Uterus (tissue), 4 donors: ENCODE results near the gene NAT8. TPM values are rescaled to one million over a fixed set of nuclear protein-coding genes. Genes with fewer than 3 reads are reported as not detected.
"Not testable (repeated sequence)": the region's sequence is repeated elsewhere in the genome, so short reads cannot be mapped to it uniquely, and the experiment has no call there.

ENCODE experiments used
- DNase-seq, 2 donors: peaks; one replicate each; pipeline ENCODE4 v3.0.0-alpha.2; 2019 to 2020
- H3K27ac ChIP-seq, 2 donors: fragments of 200-600 bp; sonication (generic); 1 replicate in 1 of 2; 2 replicates in 1 of 2; pipeline ENCODE4 v1.5.1; 2016 to 2018
- H3K27me3 ChIP-seq, 2 donors: fragments of 200-600 bp; sonication (generic); one replicate each; pipeline ENCODE4 v1.5.1; 2018 to 2019; ENCODE audit warnings: control low read depth in 1 of 2
- H3K36me3 ChIP-seq, 2 donors: fragments of 200-600 bp; sonication (generic); one replicate each; pipeline ENCODE4 v1.5.1; 2019; ENCODE audit warnings: control low read depth in 1 of 2
- H3K4me1 ChIP-seq, 2 donors: fragments of 200-600 bp; sonication (generic); one replicate each; pipeline ENCODE4 v1.5.1; 2018 to 2019; ENCODE audit warnings: control low read depth in 1 of 2
- H3K4me3 ChIP-seq, 2 donors: fragments of 200-600 bp; sonication (generic); 1 replicate in 1 of 2; 2 replicates in 1 of 2; pipeline ENCODE4 v1.5.1; 2018 to 2019; ENCODE audit warnings: mild to moderate bottlenecking in 1 of 2
- H3K9me3 ChIP-seq, 2 donors: fragments of 200-600 bp; sonication (generic); one replicate each; pipeline ENCODE4 v1.5.1; 2019; ENCODE audit warnings: control low read depth in 1 of 2
- POLR2A ChIP-seq, 2 donors: fragments of 450-650 bp; IDR thresholded peaks; one replicate each; pipeline ENCODE4 v1.6.1; 2016; ENCODE audit warnings: antibody characterized with exemption in 2 of 2, mild to moderate bottlenecking in 1 of 2, moderate library complexity in 1 of 2
- intact Hi-C: fragments of 100-400 bp; cut with DNase I; formaldehyde crosslinking; loops from one replicate; pipeline ENCODE4 v1.15.1; 2023; ENCODE audit warnings: low total_unique reads
- total RNA-seq, 4 donors: library from RNA; depleted of rRNA in 3 of 4; stranded (reverse); fragments of >200 nt in 3 of 4; gene quantifications; one replicate each; pipeline versions ENCODE4 v1.1.0 to v1.2.4, GENCODE V29; 2014 to 2023
- TF ChIP-seq, protein P1 (sequence below), 4 experiments: fragments of 200-600 bp in 2 of 4; fragments of 450-650 bp in 2 of 4; sonication (generic) in 2 of 4; IDR thresholded peaks; one replicate each; pipeline ENCODE4 v1.5.1; 2016 to 2019; ENCODE audit warnings: antibody characterized with exemption in 4 of 4, mild to moderate bottlenecking in 2 of 4, moderate library complexity in 1 of 4
- donor health status: DM: yes; HTN: yes; CAD: no.

The NAT8 gene
- total RNA-seq, 4 donors from 2014 or later = 0.62 TPM; not detected in 3

DNA sequence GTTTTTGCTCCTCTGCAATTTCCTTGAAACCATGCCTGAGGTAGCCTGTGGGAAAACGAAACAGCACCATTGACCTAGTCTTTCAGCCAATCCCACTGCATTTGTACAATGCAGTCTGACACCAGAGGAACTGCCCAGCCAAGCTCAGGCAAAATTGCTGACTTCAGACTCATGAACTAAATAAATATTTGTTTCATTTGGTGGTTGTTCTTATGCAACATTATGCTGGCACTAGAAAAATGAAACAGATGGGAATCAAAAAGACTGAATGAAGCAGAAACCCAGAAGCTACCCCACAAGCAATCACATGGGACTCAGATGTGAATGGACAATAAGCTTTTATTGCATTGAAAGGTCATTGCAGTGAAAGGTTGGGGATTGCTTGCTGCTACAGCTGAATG is 1.7 kb downstream of the NAT8 start:
- Histone ChIP-seq H3K9me3 (no peaks in the 10 kb centered on the region), H3K27me3 (no peaks in the 10 kb centered on the region), H3K4me1 (no peaks in the 10 kb centered on the region), H3K36me3 (no peaks in the 10 kb centered on the region), H3K4me3 (no peak overlapping the region), H3K27ac (no peak overlapping the region)
- TF ChIP-seq POLR2A (IDR thresholded peaks at IDR 0.05) = no peak
- TF ChIP-seq, protein P1, sequence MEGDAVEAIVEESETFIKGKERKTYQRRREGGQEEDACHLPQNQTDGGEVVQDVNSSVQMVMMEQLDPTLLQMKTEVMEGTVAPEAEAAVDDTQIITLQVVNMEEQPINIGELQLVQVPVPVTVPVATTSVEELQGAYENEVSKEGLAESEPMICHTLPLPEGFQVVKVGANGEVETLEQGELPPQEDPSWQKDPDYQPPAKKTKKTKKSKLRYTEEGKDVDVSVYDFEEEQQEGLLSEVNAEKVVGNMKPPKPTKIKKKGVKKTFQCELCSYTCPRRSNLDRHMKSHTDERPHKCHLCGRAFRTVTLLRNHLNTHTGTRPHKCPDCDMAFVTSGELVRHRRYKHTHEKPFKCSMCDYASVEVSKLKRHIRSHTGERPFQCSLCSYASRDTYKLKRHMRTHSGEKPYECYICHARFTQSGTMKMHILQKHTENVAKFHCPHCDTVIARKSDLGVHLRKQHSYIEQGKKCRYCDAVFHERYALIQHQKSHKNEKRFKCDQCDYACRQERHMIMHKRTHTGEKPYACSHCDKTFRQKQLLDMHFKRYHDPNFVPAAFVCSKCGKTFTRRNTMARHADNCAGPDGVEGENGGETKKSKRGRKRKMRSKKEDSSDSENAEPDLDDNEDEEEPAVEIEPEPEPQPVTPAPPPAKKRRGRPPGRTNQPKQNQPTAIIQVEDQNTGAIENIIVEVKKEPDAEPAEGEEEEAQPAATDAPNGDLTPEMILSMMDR (IDR thresholded peaks at IDR 0.05) = no peak
- intact Hi-C loops = no loop called here
- no peak for DNase-seq

DNA sequence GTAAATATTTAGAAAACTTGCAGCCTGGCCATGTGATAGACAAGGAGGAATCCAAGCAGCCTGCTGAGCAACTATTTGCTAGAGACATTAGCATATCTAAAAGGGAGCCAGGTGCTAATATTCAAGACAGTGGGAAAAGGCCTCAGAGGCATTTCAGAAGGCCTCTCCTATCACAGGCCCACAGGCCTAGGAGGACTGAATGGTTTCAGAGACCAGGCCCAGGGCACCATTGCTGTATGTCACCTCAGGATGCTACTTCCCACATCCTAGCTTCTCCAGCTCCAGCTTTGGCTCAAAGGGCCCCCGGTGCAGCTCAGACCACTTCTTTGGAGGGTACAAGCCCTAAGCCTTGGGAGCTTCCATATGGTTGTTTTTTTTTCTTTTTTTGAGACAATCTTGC is 3.8 kb downstream of the NAT8 start:
- H3K9me3 ChIP-seq = no peaks in the 10 kb centered on the region
- TF ChIP-seq POLR2A (IDR thresholded peaks at IDR 0.05) = no peak
- TF ChIP-seq, protein P1 (IDR thresholded peaks at IDR 0.05) = no peak
- no peak for DNase-seq
- H3K27me3 ChIP-seq = no peaks in the 10 kb centered on the region
- no peaks in the 10 kb centered on the region for H3K36me3 ChIP-seq
- no peak overlapping the region for H3K4me3 ChIP-seq
- intact Hi-C loops = no loop called here
- H3K4me1 ChIP-seq = no peaks in the 10 kb centered on the region
- H3K27ac ChIP-seq = no peak overlapping the region

DNA sequence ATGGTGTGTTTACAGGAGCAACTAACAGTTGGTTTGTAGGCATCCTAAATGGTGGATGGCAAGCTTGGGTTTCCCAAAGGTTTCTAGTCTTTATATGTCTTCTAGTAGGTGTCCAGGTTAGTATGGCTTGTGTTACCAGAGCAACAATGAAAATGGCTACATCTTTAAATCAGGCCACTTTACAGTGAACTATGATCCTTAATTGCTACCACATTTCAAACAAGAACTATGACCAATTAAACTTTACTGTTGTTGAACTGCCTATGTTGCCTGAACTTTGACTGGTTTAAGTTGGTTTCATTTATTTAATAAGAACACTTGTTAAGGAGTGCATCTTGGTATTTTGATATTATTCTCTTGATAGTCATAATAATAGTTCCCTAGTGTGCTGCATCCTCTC is 5.2 kb downstream of the NAT8 start:
- H3K27me3 ChIP-seq, H3K4me3 ChIP-seq, DNase-seq, H3K4me1 ChIP-seq, H3K9me3 ChIP-seq, intact Hi-C loops, H3K27ac ChIP-seq, H3K36me3 ChIP-seq: not testable (repeated sequence)

DNA sequence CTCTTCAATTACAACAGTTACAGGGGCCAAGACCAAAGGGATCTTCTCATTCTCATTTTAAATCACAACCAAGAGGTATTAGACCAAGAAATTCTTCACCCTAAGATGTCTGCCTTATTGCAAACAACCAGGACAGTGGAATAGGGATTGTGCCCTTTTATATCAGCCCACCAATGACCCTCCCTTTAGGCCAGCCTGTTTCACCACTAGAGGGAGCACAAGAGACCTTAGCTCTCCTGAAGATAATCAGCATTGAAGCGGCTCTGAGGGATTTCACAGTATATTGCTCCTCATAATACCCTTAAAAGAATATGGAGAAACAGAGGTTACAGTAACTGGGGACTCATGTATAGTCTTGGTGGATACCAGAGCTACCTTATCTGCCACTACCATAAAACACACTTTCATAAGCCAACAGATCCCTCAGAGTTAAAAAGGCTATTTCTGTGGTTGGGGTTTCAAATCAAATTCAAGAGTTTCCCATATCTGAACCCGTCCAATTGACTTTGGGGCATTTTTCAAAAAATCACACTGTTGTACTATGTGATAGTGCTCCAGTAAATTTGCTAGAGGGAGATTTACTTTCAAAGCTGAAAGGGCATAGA is 11.5 kb downstream of the NAT8 start:
- H3K4me1 ChIP-seq, H3K9me3 ChIP-seq, H3K27ac ChIP-seq, DNase-seq, H3K27me3 ChIP-seq, H3K4me3 ChIP-seq, intact Hi-C loops, H3K36me3 ChIP-seq: not testable (repeated sequence)
- TF ChIP-seq, protein P1 (IDR thresholded peaks at IDR 0.05) = peak in 1 of 4 experiments; percentile 14

DNA sequence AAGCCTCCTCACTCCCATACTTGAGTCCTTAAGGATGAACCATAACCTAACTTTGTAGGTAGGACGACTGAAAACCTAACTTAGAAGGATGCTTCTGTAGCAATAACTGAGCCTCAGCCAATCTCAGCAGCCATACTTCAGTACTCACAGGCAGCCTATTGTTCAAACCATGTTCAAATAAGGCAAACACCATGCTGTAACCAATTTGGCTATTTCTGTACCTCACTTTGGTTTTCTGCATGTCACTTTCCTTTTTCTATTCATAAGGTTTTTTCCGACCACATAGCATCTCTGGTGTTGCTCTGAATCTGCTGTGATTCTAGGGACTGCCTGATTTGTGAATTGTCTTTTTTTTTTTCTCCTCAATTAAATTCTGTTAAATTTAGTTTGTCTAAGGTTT is 13.7 kb downstream of the NAT8 start:
- H3K9me3 ChIP-seq, DNase-seq, H3K27ac ChIP-seq, intact Hi-C loops, H3K4me1 ChIP-seq, H3K4me3 ChIP-seq, H3K36me3 ChIP-seq, H3K27me3 ChIP-seq: not testable (repeated sequence)

DNA sequence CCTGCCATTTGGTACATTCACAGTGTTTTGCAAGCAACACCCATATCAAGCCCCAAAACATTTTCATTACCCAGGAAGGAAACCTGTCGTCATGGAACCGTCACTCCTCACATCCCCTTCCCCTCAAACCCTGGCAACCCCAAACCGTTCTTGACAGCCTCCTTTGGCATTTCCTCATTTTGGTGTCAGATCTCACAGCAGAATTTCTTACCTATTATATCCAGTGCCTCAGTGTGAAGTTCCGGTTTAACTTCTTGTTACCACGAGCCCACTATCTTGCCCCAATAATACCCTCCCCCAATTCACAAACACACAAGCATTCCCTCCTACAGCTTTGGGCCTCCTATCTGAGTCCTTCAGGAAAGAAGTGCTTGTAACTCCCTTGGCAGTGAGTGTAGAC is 16.0 kb downstream of the NAT8 start:
- H3K4me1 ChIP-seq, DNase-seq, H3K27me3 ChIP-seq, H3K9me3 ChIP-seq, H3K27ac ChIP-seq, intact Hi-C loops, H3K4me3 ChIP-seq, H3K36me3 ChIP-seq: not testable (repeated sequence)

DNA sequence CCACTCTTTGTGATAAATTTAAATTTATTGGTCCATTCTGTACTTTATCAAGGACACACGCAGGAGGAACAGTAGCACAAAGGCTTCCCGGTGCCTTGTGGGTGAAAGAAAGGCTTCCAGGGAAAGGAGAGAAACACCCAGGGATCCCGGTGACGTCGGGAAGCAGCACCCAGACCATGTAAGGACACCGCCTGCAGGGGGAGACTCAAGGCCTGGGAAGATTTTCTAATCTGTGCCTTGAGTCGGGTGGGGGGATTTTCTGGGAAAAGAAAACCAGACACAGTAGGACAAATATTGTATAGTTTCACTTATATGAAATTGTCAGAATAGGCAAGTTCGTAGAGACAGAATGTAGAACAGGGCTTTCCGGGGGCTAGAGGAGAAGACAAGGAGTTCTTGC is 17.6 kb downstream of the NAT8 start:
- H3K27me3 ChIP-seq, DNase-seq, H3K9me3 ChIP-seq, H3K36me3 ChIP-seq, H3K4me1 ChIP-seq, H3K4me3 ChIP-seq, H3K27ac ChIP-seq, intact Hi-C loops: not testable (repeated sequence)

DNA sequence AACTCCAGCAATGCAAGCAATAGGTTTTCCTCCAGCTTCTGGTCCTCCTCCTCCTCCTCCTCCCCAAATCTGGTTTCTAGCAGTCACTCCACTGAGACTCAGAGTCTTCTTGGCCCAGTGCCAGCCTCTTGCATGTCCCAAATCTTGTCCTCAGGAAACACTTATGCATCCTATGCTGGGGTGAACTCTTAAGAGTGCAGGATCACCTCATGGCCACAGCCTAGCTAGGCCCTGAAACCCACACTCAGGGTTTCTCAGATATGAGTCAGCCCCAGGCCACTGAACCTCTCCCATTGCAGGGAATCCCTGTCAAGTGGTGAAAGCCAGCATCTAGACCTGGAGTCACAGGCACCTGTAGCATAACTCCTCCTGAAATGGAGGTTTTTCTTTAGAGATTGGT is 18.2 kb downstream of the NAT8 start:
- H3K4me1 ChIP-seq, H3K27me3 ChIP-seq, H3K4me3 ChIP-seq, H3K9me3 ChIP-seq, H3K27ac ChIP-seq, DNase-seq, H3K36me3 ChIP-seq, intact Hi-C loops: not testable (repeated sequence)

DNA sequence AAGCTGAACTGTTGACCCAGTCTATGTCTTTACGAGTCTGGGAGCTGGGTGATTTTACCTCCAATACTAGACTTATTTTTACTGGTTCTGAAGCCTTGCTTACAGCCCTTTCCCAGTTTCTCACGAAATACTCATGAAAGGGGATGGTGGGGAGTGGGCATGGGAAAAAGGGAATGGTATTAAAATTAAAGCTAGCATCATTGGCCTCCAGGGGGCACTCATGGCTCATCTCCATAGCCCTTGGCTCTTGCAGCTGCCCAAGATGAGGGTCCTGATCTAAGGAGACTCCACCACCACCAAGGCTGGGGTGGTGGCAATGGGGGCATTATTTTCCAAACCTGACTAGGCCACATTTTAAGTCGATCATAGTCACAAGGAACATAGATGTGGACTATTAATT is 22.3 kb downstream of the NAT8 start:
- H3K9me3 ChIP-seq, intact Hi-C loops, H3K4me3 ChIP-seq, DNase-seq, H3K27me3 ChIP-seq, H3K4me1 ChIP-seq, H3K27ac ChIP-seq, H3K36me3 ChIP-seq: not testable (repeated sequence)
